Tibial nerve (tissue), 4 donors: ENCODE measurements around the gene SCN7A.

ENCODE experiments used
- CTCF ChIP-seq, 5 experiments: fragments of 200-600 bp in 3 of 5; fragments of 450-650 bp in 2 of 5; sonication (generic) in 3 of 5; IDR thresholded peaks; one replicate each; pipeline ENCODE4 v1.5.1; 2016 to 2019; ENCODE audit warnings: antibody characterized with exemption in 5 of 5, mild to moderate bottlenecking in 3 of 5, moderate library complexity in 2 of 5
- EP300 ChIP-seq, 2 donors: sonication (generic); formaldehyde crosslinking; IDR thresholded peaks; one replicate each; pipeline ENCODE4 v1.6.1; 2017; ENCODE audit warnings: antibody characterized with exemption in 2 of 2, mild to moderate bottlenecking in 1 of 2
- POLR2A ChIP-seq, 2 donors: fragments of 450-650 bp; IDR thresholded peaks; one replicate each; pipeline ENCODE4 v1.6.1; 2017; ENCODE audit warnings: antibody characterized with exemption in 2 of 2, mild to moderate bottlenecking in 2 of 2, moderate library complexity in 2 of 2

- no peak for TF ChIP-seq CTCF (IDR thresholded peaks at IDR 0.05)
- no peak for TF ChIP-seq POLR2A (IDR thresholded peaks at IDR 0.05)
- TF ChIP-seq EP300 (IDR thresholded peaks at IDR 0.05): no peak
Measured at GRCh38 chr2:166434491-166434890, 59.6 kb downstream of the SCN7A start.
